Measurements from ENCODE around the gene UBE2E3. TPM values are rescaled to one million over a fixed set of nuclear protein-coding genes. Genes with fewer than 3 reads are reported as not detected.

The UBE2E3 gene
- total RNA-seq, 1 donor from 2014 or later, result 237 TPM

DNA sequence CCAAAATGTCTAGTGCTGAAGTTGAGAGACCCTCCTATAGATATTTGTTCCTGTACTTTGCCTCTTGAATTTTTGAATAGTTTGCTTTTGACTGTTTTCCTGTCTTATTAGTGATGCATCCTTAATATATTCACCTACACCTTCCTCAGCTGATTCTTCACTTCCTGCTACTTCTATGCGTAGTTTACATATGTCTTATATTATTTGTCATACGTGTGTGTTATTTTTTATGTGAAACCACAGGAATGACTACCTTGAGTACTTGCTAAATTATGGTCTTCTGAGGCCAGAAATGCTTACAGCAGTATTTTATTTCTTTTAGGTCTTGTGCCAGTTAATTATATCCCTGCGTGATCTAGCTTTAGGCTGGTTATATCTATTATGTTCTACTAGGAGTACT, 9.9 kb downstream of the UBE2E3 start:
- H3K9me3 Mint-ChIP-seq (ENCODE audit: unreplicated experiment), result no peaks in the 10 kb centered on the region
- peaks cover 42% of the 10 kb centered on the region for H3K4me1 Mint-ChIP-seq (ENCODE audit: unreplicated experiment)
- DNase-seq (ENCODE audit: low spot score), result no peak
- H3K4me3 Mint-ChIP-seq (ENCODE audit: unreplicated experiment), result no peak overlapping the region
- TF ChIP-seq, protein P1, sequence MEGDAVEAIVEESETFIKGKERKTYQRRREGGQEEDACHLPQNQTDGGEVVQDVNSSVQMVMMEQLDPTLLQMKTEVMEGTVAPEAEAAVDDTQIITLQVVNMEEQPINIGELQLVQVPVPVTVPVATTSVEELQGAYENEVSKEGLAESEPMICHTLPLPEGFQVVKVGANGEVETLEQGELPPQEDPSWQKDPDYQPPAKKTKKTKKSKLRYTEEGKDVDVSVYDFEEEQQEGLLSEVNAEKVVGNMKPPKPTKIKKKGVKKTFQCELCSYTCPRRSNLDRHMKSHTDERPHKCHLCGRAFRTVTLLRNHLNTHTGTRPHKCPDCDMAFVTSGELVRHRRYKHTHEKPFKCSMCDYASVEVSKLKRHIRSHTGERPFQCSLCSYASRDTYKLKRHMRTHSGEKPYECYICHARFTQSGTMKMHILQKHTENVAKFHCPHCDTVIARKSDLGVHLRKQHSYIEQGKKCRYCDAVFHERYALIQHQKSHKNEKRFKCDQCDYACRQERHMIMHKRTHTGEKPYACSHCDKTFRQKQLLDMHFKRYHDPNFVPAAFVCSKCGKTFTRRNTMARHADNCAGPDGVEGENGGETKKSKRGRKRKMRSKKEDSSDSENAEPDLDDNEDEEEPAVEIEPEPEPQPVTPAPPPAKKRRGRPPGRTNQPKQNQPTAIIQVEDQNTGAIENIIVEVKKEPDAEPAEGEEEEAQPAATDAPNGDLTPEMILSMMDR (IDR thresholded peaks at IDR 0.05; ENCODE audit: unreplicated experiment), result no peak
- H3K36me3 Mint-ChIP-seq (ENCODE audit: low read depth, unreplicated experiment), result no peaks in the 10 kb centered on the region
- no peak overlapping the region for H3K27ac Mint-ChIP-seq (ENCODE audit: unreplicated experiment)
- no peaks in the 10 kb centered on the region for H3K27me3 Mint-ChIP-seq (ENCODE audit: unreplicated experiment)

- TF ChIP-seq, protein P1 (IDR thresholded peaks at IDR 0.05; ENCODE audit: unreplicated experiment), result no peak
- Mint-ChIP-seq H3K9me3 (ENCODE audit: unreplicated experiment) (no peaks in the 10 kb centered on the region), H3K4me1 (ENCODE audit: unreplicated experiment) (peaks cover 39% of the 10 kb centered on the region), H3K27me3 (ENCODE audit: unreplicated experiment) (no peaks in the 10 kb centered on the region), H3K36me3 (ENCODE audit: low read depth, unreplicated experiment) (no peaks in the 10 kb centered on the region), H3K4me3 (ENCODE audit: unreplicated experiment) (no peak overlapping the region), H3K27ac (ENCODE audit: unreplicated experiment) (no peak overlapping the region)
- DNase-seq (ENCODE audit: low spot score), result no peak
Observed at GRCh38 chr2:180990794-180991193, 10.4 kb downstream of the UBE2E3 start.

- no peak for DNase-seq (ENCODE audit: low spot score)
- peaks cover 35% of the 10 kb centered on the region for H3K4me1 Mint-ChIP-seq (ENCODE audit: unreplicated experiment)
- H3K27ac Mint-ChIP-seq (ENCODE audit: unreplicated experiment), result no peak overlapping the region
- H3K36me3 Mint-ChIP-seq (ENCODE audit: low read depth, unreplicated experiment), result no peaks in the 10 kb centered on the region
- H3K4me3 Mint-ChIP-seq (ENCODE audit: unreplicated experiment), result no peak overlapping the region
- no peaks in the 10 kb centered on the region for H3K9me3 Mint-ChIP-seq (ENCODE audit: unreplicated experiment)
- no peaks in the 10 kb centered on the region for H3K27me3 Mint-ChIP-seq (ENCODE audit: unreplicated experiment)
- TF ChIP-seq, protein P1 (IDR thresholded peaks at IDR 0.05; ENCODE audit: unreplicated experiment), result peak; percentile 45
Observed at GRCh38 chr2:180991361-180991760, 11.0 kb downstream of the UBE2E3 start.

DNA sequence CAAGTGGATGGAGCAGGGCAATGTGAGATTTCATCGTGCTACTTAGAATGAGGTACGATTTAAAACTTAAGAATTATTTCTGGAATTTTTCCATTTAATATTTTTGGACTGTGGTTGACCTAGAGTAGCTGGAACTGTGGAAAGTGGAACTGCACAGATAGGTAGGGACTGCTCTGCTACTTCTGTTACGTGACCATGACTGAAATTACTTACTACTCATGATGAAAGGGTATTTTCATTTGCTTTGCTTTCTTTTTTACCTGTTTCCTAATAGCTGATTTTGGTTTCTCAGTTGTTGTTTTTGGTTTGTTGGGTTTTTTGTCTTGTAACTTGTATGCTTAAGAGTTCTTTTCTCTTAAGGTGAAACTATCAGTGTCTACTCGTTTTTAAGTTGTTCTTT, 11.4 kb downstream of the UBE2E3 start:
- TF ChIP-seq, protein P1 (IDR thresholded peaks at IDR 0.05; ENCODE audit: unreplicated experiment), result no peak
- H3K27me3 Mint-ChIP-seq (ENCODE audit: unreplicated experiment), result no peaks in the 10 kb centered on the region
- H3K4me3 Mint-ChIP-seq (ENCODE audit: unreplicated experiment), result no peak overlapping the region
- H3K36me3 Mint-ChIP-seq (ENCODE audit: low read depth, unreplicated experiment), result no peaks in the 10 kb centered on the region
- no peak for DNase-seq (ENCODE audit: low spot score)
- no peaks in the 10 kb centered on the region for H3K9me3 Mint-ChIP-seq (ENCODE audit: unreplicated experiment)
- H3K4me1 Mint-ChIP-seq (ENCODE audit: unreplicated experiment), result peaks cover 34% of the 10 kb centered on the region
- H3K27ac Mint-ChIP-seq (ENCODE audit: unreplicated experiment), result peak overlapping the region; percentile 12

GRCh38 chr2:180992994-180993393, 12.6 kb downstream of the UBE2E3 start:
- no peaks in the 10 kb centered on the region for H3K27me3 Mint-ChIP-seq (ENCODE audit: unreplicated experiment)
- H3K4me3 Mint-ChIP-seq (ENCODE audit: unreplicated experiment), result no peak overlapping the region
- TF ChIP-seq, protein P1 (IDR thresholded peaks at IDR 0.05; ENCODE audit: unreplicated experiment), result no peak
- peaks cover 28% of the 10 kb centered on the region for H3K4me1 Mint-ChIP-seq (ENCODE audit: unreplicated experiment)
- H3K27ac Mint-ChIP-seq (ENCODE audit: unreplicated experiment), result no peak overlapping the region
- no peaks in the 10 kb centered on the region for H3K9me3 Mint-ChIP-seq (ENCODE audit: unreplicated experiment)
- no peak for DNase-seq (ENCODE audit: low spot score)
- H3K36me3 Mint-ChIP-seq (ENCODE audit: low read depth, unreplicated experiment), result no peaks in the 10 kb centered on the region

Data from endothelial cell (in vitro differentiated cells).